Lung microvascular endothelial cell (primary cell): ENCODE results near the gene BTBD16. TPM values are rescaled to one million over a fixed set of nuclear protein-coding genes. Genes with fewer than 3 reads are reported as not detected.

Experiments
- DNase-seq, 2 donors: peaks; one replicate each; pipeline versions ENCODE4 v3.0.0 to v3.0.0-alpha.2; 2010; ENCODE audit warnings: low read depth in 2 of 2
- total RNA-seq: library from RNA; depleted of rRNA; stranded (reverse); fragments of >200 nt; gene quantifications from 2 replicates; pipeline ENCODE4 v1.2.1, GENCODE V29; 2014

The BTBD16 gene
- total RNA-seq, 1 donor from 2014 or later: not detected

DNA sequence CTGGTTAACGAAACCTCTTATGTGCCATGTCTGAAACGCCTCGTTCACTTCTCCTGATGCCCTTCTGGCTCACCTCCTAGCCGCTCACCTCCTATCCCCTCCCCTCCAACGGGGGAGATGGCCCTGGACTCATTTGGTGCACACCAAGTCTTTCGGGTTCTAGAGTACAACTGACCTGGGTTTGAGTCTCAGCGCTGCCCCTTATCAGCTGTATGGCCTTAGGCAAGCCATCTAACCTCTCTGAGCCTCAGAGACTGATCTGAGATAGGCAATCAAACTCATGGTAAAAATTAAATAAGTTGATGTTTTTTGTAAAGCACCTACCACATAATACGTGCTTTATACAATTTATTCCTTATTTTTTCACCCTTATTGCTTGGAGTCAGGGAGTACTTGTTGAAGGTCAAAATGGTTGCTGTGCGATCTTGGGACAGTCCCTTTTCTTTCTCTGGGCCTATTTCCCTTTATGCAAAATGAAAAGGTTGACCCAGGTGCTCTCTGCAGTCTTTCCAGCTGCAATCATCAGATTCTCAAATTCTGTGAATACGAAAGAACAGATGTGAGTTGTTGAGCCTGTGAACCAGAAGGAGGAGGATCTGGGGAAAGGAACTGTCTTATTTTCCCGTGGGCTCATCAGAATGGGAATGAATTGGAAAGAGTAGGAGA lies 72.2 kb downstream of the BTBD16 start:
- no peak for DNase-seq

DNA sequence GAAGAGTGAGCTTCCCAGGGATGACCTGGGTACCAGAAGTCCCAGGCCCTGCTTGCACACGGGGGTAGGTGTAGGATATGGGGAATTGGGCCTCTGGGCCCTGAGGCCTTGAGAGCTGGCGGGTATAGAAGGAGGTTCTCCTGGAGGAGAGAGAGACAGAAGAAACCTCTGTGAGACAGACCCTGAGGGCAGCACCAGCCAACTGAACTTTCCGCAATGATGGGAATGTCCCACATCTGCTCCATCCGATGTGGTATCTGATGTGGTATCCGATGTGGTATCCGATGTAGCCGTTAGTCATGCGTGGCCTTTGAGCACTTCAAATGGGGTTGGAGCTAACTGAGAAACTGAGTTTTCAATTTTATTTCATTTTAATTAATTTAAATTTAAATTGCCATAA lies 72.8 kb downstream of the BTBD16 start:
- DNase-seq: no peak

DNA sequence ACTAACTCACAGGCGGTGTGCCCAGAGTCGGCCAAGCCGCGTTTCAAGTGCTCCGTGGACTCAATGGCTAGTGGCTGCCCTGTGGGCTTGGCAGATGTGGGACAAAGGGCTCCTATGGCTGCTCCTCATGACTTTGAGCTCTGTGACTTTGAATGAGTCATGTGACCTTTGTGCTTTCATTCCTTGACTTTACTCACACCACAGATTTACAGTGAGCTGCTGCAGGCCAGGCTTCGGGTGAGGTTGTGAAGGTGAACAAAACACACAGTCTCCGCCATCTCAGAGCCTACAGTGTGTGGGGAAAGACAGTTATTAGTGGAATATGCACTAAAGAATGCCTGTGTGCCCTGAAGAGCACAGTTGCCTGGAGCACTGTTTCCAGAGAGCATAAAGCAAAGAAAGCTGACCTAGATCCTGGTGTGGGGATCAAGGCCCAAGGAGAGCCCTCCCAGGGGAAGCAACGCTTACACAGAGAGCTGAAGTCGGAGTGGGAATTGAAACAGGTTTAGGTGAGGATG lies 73.7 kb downstream of the BTBD16 start:
- DNase-seq: peak in 1 of 2 donors; percentile 29

DNA sequence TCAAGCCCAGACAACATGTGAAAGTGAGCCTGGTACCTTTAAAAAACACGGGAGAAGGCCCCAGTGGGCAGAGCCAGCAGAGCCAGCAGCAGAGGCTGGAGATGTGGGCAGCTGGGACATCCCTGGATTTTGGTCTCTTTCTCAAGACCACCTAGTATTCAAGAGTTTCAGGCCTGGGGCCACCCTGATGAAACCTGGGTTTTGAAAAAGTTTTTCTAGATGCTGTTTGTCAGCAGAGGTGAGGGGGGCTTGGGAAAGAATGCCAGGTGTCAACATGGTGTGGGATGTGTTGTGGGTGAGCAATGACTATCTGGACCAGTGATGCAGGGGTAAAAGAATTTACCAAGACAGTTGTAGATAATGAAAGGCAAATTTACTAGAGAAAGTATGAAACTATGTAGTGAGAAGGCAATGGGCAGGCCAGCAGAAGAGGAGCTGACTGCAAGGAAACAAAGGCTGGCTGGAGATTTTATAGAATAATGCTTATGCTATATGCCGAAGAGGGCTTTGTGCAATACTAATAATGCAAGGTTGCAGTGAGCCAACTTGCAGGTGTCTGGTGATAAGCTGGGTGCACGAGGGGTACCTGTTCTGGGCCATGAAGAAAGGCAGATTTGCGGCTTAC lies 75.3 kb downstream of the BTBD16 start:
- DNase-seq: no peak

DNA sequence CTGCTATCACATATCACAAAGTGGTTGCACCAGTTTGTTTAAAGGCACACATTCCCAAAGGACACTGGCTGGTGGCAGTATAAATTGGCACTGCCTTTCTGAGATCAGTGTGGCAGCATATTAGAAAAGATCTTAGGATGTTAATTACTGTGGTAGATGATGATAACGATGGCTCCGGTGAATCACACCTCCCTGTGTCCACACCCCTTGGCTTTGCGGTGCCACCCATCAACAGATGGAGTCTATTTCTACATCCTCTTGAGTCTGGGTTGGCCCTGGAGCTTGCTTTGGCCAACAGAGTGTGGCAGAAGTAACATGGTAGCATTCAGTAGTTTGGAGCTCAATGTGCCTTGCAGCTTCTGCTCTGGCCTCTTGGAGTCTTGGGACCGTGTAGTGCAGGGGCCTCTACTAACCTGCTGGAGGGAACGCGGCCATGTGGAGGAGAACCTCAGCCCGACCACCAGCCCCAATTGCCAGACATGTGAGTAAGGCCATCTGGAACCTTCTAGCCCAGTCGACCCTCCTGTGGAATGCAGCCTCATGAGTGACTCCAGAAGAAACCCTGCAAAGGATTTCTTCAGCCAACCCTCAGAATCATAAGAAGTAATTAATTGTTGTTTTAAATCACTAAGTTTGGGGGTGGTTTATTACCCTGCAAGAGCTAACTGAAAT lies 76.2 kb downstream of the BTBD16 start:
- no peak for DNase-seq

DNA sequence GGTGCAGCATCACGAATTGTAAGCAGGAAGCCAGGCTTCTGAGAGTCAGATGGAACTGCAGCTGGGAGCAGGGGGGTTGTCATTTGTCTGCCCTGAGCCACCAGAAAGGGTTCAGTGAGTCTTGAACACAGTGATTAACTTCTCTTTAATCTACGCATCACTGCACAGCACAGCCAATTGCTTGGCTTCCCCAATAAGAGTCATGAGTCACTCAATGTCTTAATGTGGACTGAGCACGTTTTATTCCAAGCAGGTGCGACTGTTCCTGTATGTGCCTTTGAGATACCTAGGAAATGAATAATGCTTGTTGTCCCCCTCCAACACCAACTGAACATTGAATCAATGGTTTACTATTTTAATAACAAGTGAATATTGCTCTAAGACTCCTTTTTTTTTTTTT lies 77.4 kb downstream of the BTBD16 start:
- DNase-seq: no peak

DNA sequence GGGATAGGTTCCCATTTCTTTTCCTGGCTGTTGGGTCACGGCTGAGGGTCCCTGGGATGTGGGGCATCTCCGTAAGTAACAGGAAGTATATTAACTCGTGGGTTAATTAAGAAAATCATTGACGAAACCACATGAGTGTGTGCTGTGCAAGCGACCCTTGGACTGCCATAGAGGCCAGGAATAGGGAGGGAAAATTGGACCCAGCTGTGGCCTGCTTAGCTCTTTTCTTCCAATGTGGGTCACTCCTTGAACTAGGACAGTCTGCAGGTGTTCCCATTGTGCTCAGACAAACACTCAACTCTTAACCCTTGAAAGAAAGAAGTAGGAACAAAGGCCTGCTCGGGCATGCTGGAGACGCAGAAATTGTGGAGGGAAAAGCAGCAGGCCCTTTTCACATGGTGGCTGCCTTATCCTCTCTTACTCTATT lies 77.9 kb downstream of the BTBD16 start:
- DNase-seq: no peak

DNA sequence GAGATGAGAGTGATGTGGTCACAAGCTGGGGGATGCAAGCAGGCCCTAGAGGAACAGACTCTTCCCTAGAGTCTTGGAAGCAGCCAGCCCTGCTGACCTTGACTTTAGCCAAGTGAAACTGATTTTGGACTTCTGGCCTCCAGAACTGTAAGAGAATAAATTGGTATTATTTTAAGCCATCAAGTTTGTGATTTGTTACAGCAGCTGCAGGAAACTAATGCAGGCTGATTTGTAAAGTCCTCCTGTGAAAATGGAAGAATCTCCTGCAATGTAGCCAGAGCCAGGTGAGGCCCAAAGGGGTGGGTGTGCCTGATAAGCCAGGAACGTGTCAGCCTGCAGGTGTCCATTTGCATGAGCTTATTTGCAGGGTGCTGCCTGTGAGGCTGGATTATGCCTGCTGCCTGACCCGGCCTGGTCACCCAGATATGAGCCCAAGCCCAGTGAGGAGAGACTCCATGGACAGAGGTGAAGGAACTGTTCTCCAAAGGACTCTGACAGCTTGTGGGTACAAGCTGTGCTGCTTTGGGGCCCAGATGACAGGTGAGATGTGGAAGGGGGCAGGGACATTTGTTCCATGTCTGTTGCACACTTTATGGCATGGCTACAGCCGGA lies 78.8 kb downstream of the BTBD16 start:
- no peak for DNase-seq

DNA sequence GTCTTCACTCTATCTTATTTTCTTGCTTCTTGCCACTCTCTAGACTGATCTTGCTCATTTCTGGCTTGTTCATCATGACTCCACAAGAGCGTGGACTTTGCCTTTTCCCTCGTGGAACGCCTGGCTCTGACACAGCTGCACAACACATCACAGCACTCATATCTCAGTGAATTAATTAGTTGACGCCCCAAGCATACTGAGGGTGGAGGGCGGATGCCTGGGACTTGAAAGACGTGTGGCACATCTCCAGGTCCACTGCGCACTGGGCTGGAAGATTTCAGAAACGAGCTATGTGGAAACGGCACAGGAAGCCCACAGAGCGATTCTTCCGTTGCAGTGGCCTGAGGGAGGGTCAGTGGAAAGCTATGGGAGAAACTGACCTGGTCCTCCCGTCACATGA lies 79.8 kb downstream of the BTBD16 start:
- no peak for DNase-seq

DNA sequence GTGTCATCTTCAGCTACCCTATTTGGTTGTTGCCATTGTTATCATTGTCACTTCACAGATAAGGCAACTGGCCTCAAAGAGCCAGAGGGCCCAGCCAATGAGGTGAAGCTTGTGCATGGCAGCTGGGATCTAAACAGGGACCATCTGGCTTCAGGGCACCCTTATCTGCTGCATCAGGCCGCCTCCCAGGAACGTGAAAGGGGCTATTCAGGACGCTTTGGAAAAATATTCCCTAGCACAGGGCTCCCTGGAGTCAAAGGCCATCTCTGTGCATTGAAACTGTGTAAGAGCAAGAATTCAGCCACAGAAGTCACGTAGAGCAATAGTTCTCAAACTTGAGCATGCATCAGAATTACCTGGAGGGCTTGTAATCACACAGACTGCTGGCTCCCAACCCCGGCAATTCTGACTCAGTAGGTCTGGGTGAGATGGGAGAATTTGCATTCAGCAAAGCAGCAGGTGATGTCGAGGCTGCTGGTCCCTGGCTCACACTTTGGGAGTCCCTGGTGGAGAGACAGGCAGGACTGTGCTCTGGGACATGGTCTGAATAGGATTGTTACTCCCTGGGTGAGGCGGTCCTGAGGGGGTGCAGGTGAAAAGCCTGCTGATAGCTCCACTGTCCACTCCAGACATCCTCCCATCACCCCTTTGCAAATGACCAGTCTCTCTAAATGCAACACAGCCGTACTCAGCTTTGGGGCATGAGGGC lies 81.9 kb downstream of the BTBD16 start:
- no peak for DNase-seq

DNA sequence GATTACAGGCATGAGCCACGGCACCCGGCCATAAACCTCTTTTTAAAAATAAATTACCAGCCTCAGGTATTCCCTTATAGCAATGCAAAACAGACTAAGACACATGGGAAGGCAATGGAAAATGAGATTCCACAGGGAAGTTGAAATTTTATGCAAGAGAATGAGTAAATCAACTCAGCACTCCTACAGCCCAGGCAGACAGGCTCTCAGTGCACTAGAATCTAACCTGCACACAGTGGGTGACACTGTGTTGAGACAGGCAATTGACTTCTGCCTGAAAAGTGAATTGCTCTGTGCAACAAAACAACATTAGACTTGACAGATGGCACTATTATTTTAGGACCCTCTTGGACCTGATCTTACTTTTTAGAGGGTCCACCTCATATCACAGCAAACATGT lies 83.3 kb downstream of the BTBD16 start:
- DNase-seq: no peak

DNA sequence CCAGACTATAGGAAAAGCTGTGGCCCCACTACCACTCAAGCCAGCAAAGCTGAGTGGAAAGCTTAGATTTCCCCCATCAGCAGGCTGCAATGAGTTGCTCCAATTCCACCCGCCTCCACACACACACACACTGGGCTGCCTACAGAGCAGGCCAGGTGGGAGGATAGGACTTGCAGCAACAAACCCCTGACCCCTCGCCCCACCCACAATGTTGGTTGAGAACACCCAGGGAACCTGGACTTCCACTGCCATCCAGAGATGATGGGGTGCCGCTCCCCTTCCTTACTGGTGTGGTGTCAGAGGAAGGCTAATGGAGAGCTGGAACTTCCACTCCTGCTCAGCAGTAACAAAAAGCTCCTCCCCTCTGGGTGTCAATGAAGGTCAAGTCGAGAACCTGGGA lies 86.6 kb downstream of the BTBD16 start:
- no peak for DNase-seq

DNA sequence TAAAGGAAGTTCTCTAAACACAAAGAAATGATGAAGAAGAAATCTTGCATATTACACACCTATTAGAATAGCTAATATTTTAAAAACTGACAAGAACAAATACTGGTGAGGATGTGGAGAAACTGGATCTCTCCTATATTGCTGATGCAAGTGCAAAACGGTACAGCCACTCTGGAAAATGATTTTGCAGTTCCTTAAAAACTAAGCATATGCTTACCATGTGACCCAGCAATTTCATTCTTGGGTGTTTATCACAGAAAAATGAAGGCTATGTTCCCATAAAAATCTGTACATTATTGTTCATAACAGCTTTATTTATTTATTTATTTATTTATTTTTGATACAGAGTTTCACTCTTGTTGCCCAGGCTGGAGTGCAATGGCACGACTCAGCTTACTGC lies 88.5 kb downstream of the BTBD16 start:
- DNase-seq: no peak

DNA sequence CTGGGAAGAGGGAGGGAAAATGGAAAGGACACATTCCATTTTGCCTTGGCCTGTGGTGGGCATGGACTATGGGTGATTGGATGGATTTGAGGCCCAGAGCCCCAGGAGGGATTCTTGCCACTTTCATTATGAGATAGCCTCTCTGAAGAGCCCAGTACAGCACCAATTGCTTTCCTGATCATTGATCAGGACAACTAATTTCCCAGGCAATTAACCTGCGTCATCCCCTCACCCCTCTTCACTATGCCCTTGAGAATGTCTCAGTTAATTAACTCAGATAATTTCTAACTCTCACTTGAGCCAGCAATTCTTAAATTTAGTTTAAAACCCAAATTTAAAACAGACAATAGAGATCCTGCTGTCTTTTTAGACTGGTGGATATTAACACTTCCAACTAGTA lies 90.0 kb downstream of the BTBD16 start:
- no peak for DNase-seq

DNA sequence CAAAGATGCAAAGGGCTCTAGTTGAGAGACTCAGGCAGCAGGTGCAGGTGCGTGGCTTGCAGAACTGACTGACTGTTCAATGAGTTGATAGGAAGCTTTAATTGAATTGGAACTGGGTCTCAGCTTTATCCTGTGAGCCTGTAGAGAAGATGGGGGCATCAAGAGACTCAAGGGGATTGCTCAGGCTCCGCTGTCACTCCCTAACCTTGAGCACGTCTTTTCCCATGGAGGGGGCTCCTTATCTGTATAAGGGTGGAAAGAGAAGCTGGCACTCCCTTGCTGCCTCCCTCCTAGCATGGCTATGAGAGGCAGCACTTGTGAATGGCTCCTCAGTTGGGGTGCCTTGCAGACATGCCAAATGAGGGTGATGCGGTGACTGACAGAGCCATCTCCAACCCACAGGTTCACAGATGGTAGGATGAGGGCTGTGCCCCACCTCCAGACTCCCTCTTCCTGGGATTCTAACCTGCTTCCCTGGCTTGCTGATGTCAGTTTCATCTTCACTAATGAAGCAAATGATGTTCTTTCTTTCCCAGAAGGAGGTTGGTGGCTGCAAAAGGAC lies 91.0 kb downstream of the BTBD16 start:
- DNase-seq: no peak

DNA sequence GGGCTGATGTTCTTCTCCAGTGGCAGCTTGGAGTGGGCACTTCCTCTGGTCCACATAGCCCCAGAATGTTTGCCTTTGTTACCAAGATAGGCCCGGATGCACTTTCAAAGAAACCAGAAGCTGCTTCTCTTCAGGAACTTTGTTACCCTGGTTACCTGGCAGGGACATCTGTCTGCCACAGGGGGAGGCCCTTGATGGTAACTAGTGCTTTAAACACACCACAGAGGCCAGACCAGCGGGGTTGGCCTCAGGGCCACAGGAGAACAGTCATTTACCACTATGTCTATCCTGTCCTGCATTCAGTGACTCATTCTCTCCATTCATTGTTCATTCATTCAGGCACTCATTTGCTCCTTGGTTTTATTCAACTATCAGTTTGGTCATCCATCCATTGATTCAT lies 91.5 kb downstream of the BTBD16 start:
- peak in 1 of 2 donors; percentile 13 for DNase-seq

DNA sequence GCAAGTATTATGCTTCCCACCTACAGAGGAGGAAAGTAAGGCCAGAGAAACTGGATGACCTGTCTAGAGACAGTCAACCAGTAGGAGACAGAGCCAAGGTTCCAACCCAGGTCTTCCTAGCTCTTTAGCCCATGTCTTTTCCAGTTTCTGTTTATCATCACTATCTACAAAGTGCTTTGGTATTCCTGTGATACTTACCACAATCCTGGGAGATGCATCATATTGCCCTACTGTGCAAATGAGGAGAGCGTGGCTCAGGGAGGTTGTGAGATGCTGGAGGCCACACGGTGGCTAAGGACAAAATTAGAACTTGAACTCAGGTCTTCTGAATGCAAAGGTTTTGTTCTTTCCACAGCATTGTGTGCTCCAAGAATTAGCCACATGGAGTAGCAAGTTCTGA lies 92.2 kb downstream of the BTBD16 start:
- no peak for DNase-seq

DNA sequence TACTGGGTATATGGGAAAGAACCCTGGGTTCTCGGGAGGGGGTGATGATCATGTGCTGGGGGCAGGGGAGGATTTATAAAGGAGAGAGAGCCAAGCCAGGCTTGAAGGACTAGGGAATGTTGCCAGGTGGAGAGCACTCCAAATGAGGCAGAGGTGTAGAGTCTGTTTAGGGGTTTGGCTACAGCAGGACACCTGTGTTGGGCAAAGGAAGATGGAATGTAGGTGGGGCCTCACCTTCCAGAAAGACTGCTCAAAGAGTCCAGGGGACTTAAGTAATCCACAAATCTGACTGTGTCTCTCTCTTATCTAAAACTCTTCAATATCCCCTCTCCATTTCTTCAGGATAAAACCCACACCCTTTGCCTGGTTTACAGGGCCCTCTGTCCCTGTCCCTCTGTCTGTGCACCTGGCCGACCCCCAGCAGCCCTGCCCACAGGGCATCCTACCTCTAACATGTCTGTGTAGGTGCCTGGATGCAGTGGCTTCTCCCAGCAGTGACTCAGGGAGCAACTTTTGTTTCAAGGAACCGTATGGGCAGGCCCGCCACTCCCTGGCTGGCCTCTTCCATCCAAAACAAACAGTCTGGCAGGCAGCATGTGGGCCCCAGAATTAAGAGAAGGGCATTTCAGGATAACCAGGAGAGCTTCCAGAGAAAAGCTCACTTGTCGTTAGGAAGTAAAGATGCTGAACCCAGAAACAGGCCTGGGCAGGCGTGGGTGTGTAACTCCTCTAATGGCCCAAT lies 92.8 kb downstream of the BTBD16 start:
- DNase-seq: no peak

DNA sequence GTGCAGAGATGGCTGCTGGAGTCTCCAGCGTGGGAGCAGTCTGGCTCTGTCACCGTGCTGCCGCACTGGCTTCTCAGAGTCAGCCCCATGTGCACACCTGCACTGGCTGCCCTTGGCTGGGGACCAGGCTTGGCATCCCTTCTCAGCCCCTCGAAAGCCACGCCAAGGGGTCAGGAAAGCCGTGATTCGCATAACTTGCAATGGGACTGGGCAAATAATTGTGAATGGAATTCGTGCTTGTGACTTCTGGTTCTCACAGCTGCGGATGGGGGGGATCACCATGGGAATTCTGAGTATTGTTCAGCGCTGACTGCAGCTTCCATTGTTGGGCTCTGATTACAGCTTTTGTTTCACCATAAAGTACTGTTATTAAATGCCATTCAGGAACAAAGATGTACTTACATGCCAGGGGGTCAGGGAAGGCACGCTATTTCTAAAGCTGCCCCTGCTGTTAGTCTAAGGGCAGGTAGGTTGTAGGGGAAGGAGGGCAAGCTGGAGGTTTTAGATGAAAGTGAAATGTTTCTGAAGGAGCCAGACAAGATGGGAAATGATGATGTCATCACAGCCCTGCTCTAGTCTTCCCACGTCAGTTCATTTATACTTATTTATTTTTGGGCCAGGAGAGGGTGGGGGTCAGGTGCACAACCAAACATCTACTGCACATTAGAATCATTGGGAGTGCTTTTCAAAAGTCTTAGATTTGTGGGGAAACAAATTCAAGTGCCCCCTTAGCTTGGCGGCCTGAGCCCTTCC lies 97.6 kb downstream of the BTBD16 start:
- peak in 1 of 2 donors; percentile 75 for DNase-seq

DNA sequence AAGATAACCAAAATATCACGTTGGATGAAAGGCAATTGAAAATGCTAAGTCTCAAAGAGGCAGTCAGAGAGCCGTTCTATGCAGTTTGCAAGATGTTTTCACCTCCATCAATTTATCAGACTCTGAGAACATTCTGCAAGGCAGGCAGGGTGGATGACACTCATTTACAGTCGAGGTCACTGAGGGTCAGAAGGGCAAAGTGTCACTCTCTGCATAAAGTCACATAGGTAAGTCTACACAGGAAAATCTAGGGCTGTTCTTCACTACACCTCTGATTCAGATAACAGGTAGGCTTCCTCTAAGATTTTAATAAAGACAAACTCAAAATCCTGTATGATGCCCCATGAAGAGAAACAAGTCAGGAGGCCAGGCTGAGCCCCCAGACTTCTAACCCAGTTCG lies 102.0 kb downstream of the BTBD16 start:
- DNase-seq: no peak
